Endodermal cell (in vitro differentiated cells): ENCODE measurements around the gene AOPEP. TPM values are rescaled to one million over a fixed set of nuclear protein-coding genes. Genes with fewer than 3 reads are reported as not detected.
A peak's percentile ranks its signal among the peaks of the same experiment; 100 is the strongest.

Source experiments
- DNase-seq: peaks from one replicate; pipeline ENCODE4 v3.0.0-alpha.2; 2017
- H3K27ac ChIP-seq: 2 replicates; pipeline ENCODE4 v1.5.1; 2013; ENCODE audit warnings: mild to moderate bottlenecking, low read depth, low read length, moderate library complexity
- H3K27me3 ChIP-seq: 2 replicates; pipeline ENCODE4 v1.6.1; 2013; ENCODE audit warnings: mild to moderate bottlenecking, low read length, moderate library complexity; ENCODE audit not compliant: insufficient read depth, control insufficient read depth, poor library complexity, severe bottlenecking
- H3K36me3 ChIP-seq: 2 replicates; pipeline ENCODE4 v1.7.0; 2013; ENCODE audit warnings: mild to moderate bottlenecking, low read length, moderate library complexity; ENCODE audit not compliant: control insufficient read depth, insufficient read depth
- H3K4me1 ChIP-seq: one replicate; pipeline ENCODE4 v1.7.0; 2013; ENCODE audit warnings: low read length; ENCODE audit not compliant: control insufficient read depth, insufficient read depth
- H3K4me3 ChIP-seq: 2 replicates; pipeline ENCODE4 v1.5.1; 2013; ENCODE audit warnings: mild to moderate bottlenecking, low read length, moderate library complexity
- H3K9ac ChIP-seq: 2 replicates; pipeline ENCODE4 v1.6.1; 2013; ENCODE audit warnings: mild to moderate bottlenecking, low read length, moderate library complexity; ENCODE audit not compliant: poor library complexity, severe bottlenecking; ENCODE audit errors: extremely low read depth
- H3K9me3 ChIP-seq: 2 replicates; pipeline ENCODE4 v1.6.1; 2013; ENCODE audit warnings: mild to moderate bottlenecking, low read length, moderate library complexity; ENCODE audit not compliant: control insufficient read depth
- H3K27ac Mint-ChIP-seq: 2 replicates; pipeline ENCODE4 v1.8.0; 2020; ENCODE audit warnings: mixed read lengths
- H3K27me3 Mint-ChIP-seq: 2 replicates; pipeline ENCODE4 v1.8.0; 2021; ENCODE audit warnings: mild to moderate bottlenecking, mixed read lengths; ENCODE audit not compliant: insufficient read depth
- H3K36me3 Mint-ChIP-seq: 2 replicates; pipeline ENCODE4 v1.8.0; 2020; ENCODE audit warnings: low read depth, mixed read lengths
- H3K4me1 Mint-ChIP-seq: 2 replicates; pipeline ENCODE4 v1.8.0; 2020; ENCODE audit warnings: mixed read lengths
- H3K4me3 Mint-ChIP-seq: 2 replicates; pipeline ENCODE4 v1.8.0; 2020; ENCODE audit warnings: mild to moderate bottlenecking, moderate library complexity, mixed read lengths
- H3K9me3 Mint-ChIP-seq: 2 replicates; pipeline ENCODE4 v1.8.0; 2020; ENCODE audit warnings: mild to moderate bottlenecking, mixed read lengths
- WGBS, 2 experiments: methylation state at CpG; one replicate each; pipeline versions ENCODE4 v1.1.5 to v1.1.7; 2013; ENCODE audit warnings: missing lambda C conversion rate in 2 of 2, mixed read lengths in 1 of 2; ENCODE audit not compliant: insufficient coverage in 1 of 2, insufficient read length in 1 of 2; 5-methylcytosine and 5-hydroxymethylcytosine counted together
- total RNA-seq, 2 donors: library from RNA; stranded (reverse); fragmentation: NEBNext Ultra II Directional in 1 of 2; extraction: Animal tissue kit (Norgen Biotek cat#: 25700) in 1 of 2; gene quantifications; 2 replicates in 1 of 2; 3 replicates in 1 of 2; pipeline ENCODE4 v1.2.1, GENCODE V29; 2021
- TF ChIP-seq, protein P1 (sequence below): fragments of 200-600 bp; sonication (generic); conservative IDR thresholded peaks from 2 replicates; pipeline ENCODE4 v1.5.0; 2021; ENCODE audit warnings: antibody characterized with exemption, mild to moderate bottlenecking

The AOPEP gene
- total RNA-seq, 2 donors from 2014 or later: 23.4 to 33.7 TPM

DNA sequence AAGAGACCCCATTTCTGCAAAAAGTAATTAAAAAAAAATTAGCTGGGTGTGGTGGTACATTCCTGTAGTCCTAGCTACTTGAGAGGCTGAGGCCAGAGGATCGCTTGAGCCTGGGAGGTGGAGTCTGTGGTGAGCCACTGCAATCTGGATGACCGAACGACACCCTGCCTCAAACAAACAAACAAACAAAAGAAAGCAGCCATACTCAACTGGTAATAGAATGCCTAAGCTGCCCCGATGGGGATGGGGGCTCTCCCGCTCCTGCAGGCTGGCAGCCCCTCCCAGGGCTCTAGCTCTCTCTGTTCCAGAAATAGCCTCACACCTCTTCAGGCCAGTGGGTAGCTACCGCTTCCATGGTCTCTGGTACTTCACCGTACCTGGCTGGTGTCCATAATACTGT, 349.2 kb downstream of the AOPEP start:
- no peak overlapping the region for H3K9ac ChIP-seq
- H3K36me3 Mint-ChIP-seq: peaks cover 9% of the 10 kb centered on the region
- peak; percentile 23 for DNase-seq

DNA sequence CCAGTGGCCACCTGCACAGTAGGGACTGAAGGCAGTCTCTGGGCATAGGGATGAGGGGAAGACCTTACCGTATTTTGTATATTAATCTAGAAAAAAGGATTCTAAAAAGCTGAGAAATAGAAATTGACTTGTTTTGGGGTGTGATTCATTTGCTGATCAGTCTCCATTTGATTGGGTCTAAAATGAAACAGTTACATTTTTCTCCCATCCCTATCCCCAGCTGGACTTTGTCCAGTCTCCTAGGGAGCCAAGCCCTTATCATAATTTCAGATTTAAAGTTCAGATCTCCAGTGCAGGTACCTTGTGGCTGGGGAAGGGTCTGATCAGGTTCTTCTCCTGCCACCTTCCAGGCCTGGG, 350.2 kb downstream of the AOPEP start:
- Histone ChIP-seq H3K4me3 (no peak overlapping the region), H3K27me3 (no peaks in the 10 kb centered on the region), H3K27ac (no peak overlapping the region), H3K36me3 (peaks cover 16% of the 10 kb centered on the region), H3K9ac (no peak overlapping the region), H3K4me1 (peaks cover 20% of the 10 kb centered on the region), H3K9me3 (no peaks in the 10 kb centered on the region)
- no peak overlapping the region for H3K4me3 Mint-ChIP-seq
- H3K27ac Mint-ChIP-seq: no peak overlapping the region
- WGBS, 2 experiments: 93% methylated on average over 1 of the region's 1 CpG; no CpG with 5 or more reads in 1 of the 2 experiments
- H3K27me3 Mint-ChIP-seq: no peaks in the 10 kb centered on the region
- no peaks in the 10 kb centered on the region for H3K9me3 Mint-ChIP-seq
- TF ChIP-seq, protein P1, sequence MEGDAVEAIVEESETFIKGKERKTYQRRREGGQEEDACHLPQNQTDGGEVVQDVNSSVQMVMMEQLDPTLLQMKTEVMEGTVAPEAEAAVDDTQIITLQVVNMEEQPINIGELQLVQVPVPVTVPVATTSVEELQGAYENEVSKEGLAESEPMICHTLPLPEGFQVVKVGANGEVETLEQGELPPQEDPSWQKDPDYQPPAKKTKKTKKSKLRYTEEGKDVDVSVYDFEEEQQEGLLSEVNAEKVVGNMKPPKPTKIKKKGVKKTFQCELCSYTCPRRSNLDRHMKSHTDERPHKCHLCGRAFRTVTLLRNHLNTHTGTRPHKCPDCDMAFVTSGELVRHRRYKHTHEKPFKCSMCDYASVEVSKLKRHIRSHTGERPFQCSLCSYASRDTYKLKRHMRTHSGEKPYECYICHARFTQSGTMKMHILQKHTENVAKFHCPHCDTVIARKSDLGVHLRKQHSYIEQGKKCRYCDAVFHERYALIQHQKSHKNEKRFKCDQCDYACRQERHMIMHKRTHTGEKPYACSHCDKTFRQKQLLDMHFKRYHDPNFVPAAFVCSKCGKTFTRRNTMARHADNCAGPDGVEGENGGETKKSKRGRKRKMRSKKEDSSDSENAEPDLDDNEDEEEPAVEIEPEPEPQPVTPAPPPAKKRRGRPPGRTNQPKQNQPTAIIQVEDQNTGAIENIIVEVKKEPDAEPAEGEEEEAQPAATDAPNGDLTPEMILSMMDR: no peak
- no peak for DNase-seq
- H3K4me1 Mint-ChIP-seq: peaks cover 35% of the 10 kb centered on the region
- peaks cover 14% of the 10 kb centered on the region for H3K36me3 Mint-ChIP-seq

More for the DNA sequence above, 349.2 kb downstream of the AOPEP start:
- Histone ChIP-seq H3K4me1 (peaks cover 20% of the 10 kb centered on the region), H3K9me3 (no peaks in the 10 kb centered on the region), H3K27me3 (no peaks in the 10 kb centered on the region), H3K27ac (no peak overlapping the region), H3K36me3 (peaks cover 7% of the 10 kb centered on the region), H3K4me3 (no peak overlapping the region)
- H3K4me3 Mint-ChIP-seq: no peak overlapping the region
- no peaks in the 10 kb centered on the region for H3K27me3 Mint-ChIP-seq
- TF ChIP-seq, protein P1: no peak
- H3K27ac Mint-ChIP-seq: no peak overlapping the region
- 90 to 93% methylated on average over 2 to 7 of the region's 7 CpGs for WGBS, 2 experiments
- H3K9me3 Mint-ChIP-seq: no peaks in the 10 kb centered on the region
- H3K4me1 Mint-ChIP-seq: peaks cover 35% of the 10 kb centered on the region

DNA sequence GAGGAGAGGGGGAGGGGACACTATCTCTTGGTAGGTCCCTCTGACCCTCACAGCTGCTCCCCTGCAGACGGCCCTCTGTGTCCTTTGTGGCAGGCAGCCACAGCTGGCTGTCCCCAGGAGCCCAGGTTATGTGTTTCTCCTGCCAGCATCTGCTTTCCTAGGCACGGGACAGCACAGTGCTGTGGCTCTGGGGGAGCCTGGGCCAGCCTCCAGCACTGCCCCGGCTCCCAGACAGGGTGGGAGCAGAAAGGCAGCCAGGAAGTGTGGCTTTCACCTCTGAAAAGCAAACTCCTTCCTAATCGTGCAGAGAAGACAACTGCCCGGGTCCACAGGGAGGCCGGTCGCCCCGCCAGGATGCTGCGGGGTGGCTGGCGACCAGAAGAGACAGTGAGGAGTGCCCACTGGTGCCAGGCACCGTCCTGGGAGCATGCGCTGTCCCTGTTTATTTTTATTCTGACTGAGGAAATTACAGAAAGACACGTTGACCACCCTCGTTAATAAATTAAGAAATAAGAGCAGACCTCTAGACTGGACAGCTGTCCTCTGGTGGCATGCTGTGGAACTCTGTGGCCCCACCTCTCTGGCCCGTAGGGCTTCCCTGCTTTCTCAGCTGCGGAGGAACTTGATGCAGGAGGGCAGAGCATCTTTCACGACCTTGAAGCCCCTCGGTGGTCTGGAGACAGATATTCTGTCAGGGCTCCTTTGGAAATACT, 350.7 kb downstream of the AOPEP start:
- Histone ChIP-seq H3K4me3 (no peak overlapping the region), H3K4me1 (peaks cover 20% of the 10 kb centered on the region), H3K27ac (peak overlapping the region; percentile 8), H3K36me3 (peaks cover 18% of the 10 kb centered on the region), H3K9me3 (no peaks in the 10 kb centered on the region), H3K9ac (no peak overlapping the region), H3K27me3 (no peaks in the 10 kb centered on the region)
- Mint-ChIP-seq H3K27me3 (no peaks in the 10 kb centered on the region), H3K9me3 (no peaks in the 10 kb centered on the region), H3K4me3 (no peak overlapping the region), H3K4me1 (peaks cover 35% of the 10 kb centered on the region), H3K27ac (peak overlapping the region; percentile 40), H3K36me3 (peaks cover 19% of the 10 kb centered on the region)
- TF ChIP-seq, protein P1: peak; percentile 16
- DNase-seq: no peak
- WGBS, 2 experiments: 89 to 93% methylated on average over 15 to 18 of the region's 18 CpGs
